ENCODE measurements around the gene GPX7.
"Not testable (repeated sequence)": the region's sequence is repeated elsewhere in the genome, so short reads cannot be mapped to it uniquely, and the experiment has no call there.

Gene GPX7

GRCh38 chr1:52567943-52568342 lies 34.2 kb upstream of the GPX7 start:
- no peaks in the 10 kb centered on the region for H3K4me1 ChIP-seq (ENCODE audit: control insufficient read depth, insufficient read depth, low read length)
- no peak overlapping the region for H3K4me3 ChIP-seq (ENCODE audit: low read length in 2 of 2)
- no peaks in the 10 kb centered on the region for H3K36me3 ChIP-seq (ENCODE audit: control insufficient read depth in 2 of 2, insufficient read depth in 2 of 2, low read length in 2 of 2)
- no peaks in the 10 kb centered on the region for H3K27me3 ChIP-seq (ENCODE audit: control insufficient read depth in 1 of 2, insufficient read depth in 2 of 2, low read length in 2 of 2)
- no peak overlapping the region for H3K9ac ChIP-seq (ENCODE audit: low read length in 2 of 2)
- H3K27ac ChIP-seq (ENCODE audit: low read length), result no peak overlapping the region
- peaks cover 0 to 4% of the 10 kb centered on the region in 2 donors for H3K9me3 ChIP-seq (ENCODE audit: control insufficient read depth in 2 of 2, low read length in 2 of 2)

GRCh38 chr1:52569449-52570210 lies 32.5 kb upstream of the GPX7 start:
- H3K27ac ChIP-seq (ENCODE audit: low read length), result no peak overlapping the region
- no peaks in the 10 kb centered on the region for H3K4me1 ChIP-seq (ENCODE audit: control insufficient read depth, insufficient read depth, low read length)
- H3K9ac ChIP-seq (ENCODE audit: low read length in 2 of 2), result no peak overlapping the region
- peaks cover 0 to 4% of the 10 kb centered on the region in 2 donors for H3K9me3 ChIP-seq (ENCODE audit: control insufficient read depth in 2 of 2, low read length in 2 of 2)
- H3K27me3 ChIP-seq (ENCODE audit: control insufficient read depth in 1 of 2, insufficient read depth in 2 of 2, low read length in 2 of 2), result no peaks in the 10 kb centered on the region
- H3K4me3 ChIP-seq (ENCODE audit: low read length in 2 of 2), result no peak overlapping the region
- H3K36me3 ChIP-seq (ENCODE audit: control insufficient read depth in 2 of 2, insufficient read depth in 2 of 2, low read length in 2 of 2), result no peaks in the 10 kb centered on the region

GRCh38 chr1:52571783-52572182 lies 30.4 kb upstream of the GPX7 start:
- H3K9me3 ChIP-seq (ENCODE audit: control insufficient read depth in 2 of 2, low read length in 2 of 2), result peaks cover 0 to 4% of the 10 kb centered on the region in 2 donors
- H3K9ac ChIP-seq (ENCODE audit: low read length in 2 of 2), result no peak overlapping the region
- no peak overlapping the region for H3K4me3 ChIP-seq (ENCODE audit: low read length in 2 of 2)
- no peaks in the 10 kb centered on the region for H3K36me3 ChIP-seq (ENCODE audit: control insufficient read depth in 2 of 2, insufficient read depth in 2 of 2, low read length in 2 of 2)
- H3K27me3 ChIP-seq (ENCODE audit: control insufficient read depth in 1 of 2, insufficient read depth in 2 of 2, low read length in 2 of 2), result no peaks in the 10 kb centered on the region
- no peaks in the 10 kb centered on the region for H3K4me1 ChIP-seq (ENCODE audit: control insufficient read depth, insufficient read depth, low read length)
- H3K27ac ChIP-seq (ENCODE audit: low read length), result no peak overlapping the region

- no peaks in the 10 kb centered on the region for H3K4me1 ChIP-seq (ENCODE audit: control insufficient read depth, insufficient read depth, low read length)
- no peaks in the 10 kb centered on the region for H3K27me3 ChIP-seq (ENCODE audit: control insufficient read depth in 1 of 2, insufficient read depth in 2 of 2, low read length in 2 of 2)
- H3K27ac ChIP-seq (ENCODE audit: low read length), result no peak overlapping the region
- H3K9me3 ChIP-seq (ENCODE audit: control insufficient read depth in 2 of 2, low read length in 2 of 2), result peaks cover 0 to 4% of the 10 kb centered on the region in 2 donors
- H3K4me3 ChIP-seq (ENCODE audit: low read length in 2 of 2), result no peak overlapping the region
- H3K36me3 ChIP-seq (ENCODE audit: control insufficient read depth in 2 of 2, insufficient read depth in 2 of 2, low read length in 2 of 2), result no peaks in the 10 kb centered on the region
- H3K9ac ChIP-seq (ENCODE audit: low read length in 2 of 2), result no peak overlapping the region
Observed at GRCh38 chr1:52572387-52572786, 29.8 kb upstream of the GPX7 start.

GRCh38 chr1:52574594-52574993 lies 27.6 kb upstream of the GPX7 start:
- Histone ChIP-seq H3K36me3 (ENCODE audit: control insufficient read depth in 2 of 2, insufficient read depth in 2 of 2, low read length in 2 of 2) (no peaks in the 10 kb centered on the region), H3K27me3 (ENCODE audit: control insufficient read depth in 1 of 2, insufficient read depth in 2 of 2, low read length in 2 of 2) (no peaks in the 10 kb centered on the region), H3K9me3 (ENCODE audit: control insufficient read depth in 2 of 2, low read length in 2 of 2) (peaks cover 0 to 4% of the 10 kb centered on the region in 2 donors), H3K27ac (ENCODE audit: low read length) (no peak overlapping the region), H3K9ac (ENCODE audit: low read length in 2 of 2) (no peak overlapping the region), H3K4me3 (ENCODE audit: low read length in 2 of 2) (no peak overlapping the region), H3K4me1 (ENCODE audit: control insufficient read depth, insufficient read depth, low read length) (no peaks in the 10 kb centered on the region)

- Histone ChIP-seq H3K27ac (ENCODE audit: low read length) (no peak overlapping the region), H3K4me3 (ENCODE audit: low read length in 2 of 2) (no peak overlapping the region), H3K27me3 (ENCODE audit: control insufficient read depth in 1 of 2, insufficient read depth in 2 of 2, low read length in 2 of 2) (no peaks in the 10 kb centered on the region), H3K4me1 (ENCODE audit: control insufficient read depth, insufficient read depth, low read length) (no peaks in the 10 kb centered on the region), H3K36me3 (ENCODE audit: control insufficient read depth in 2 of 2, insufficient read depth in 2 of 2, low read length in 2 of 2) (no peaks in the 10 kb centered on the region), H3K9ac (ENCODE audit: low read length in 2 of 2) (no peak overlapping the region), H3K9me3 (ENCODE audit: control insufficient read depth in 2 of 2, low read length in 2 of 2) (peaks cover 0 to 4% of the 10 kb centered on the region in 2 donors)
Observed at GRCh38 chr1:52576074-52576473, 26.1 kb upstream of the GPX7 start.

GRCh38 chr1:52578066-52578465 lies 24.1 kb upstream of the GPX7 start:
- not testable (repeated sequence) for H3K27me3 ChIP-seq (ENCODE audit: control insufficient read depth in 1 of 2, insufficient read depth in 2 of 2, low read length in 2 of 2); H3K27ac ChIP-seq (ENCODE audit: low read length); H3K9ac ChIP-seq (ENCODE audit: low read length in 2 of 2); H3K9me3 ChIP-seq (ENCODE audit: control insufficient read depth in 2 of 2, low read length in 2 of 2); H3K4me3 ChIP-seq (ENCODE audit: low read length in 2 of 2); H3K4me1 ChIP-seq (ENCODE audit: control insufficient read depth, insufficient read depth, low read length); H3K36me3 ChIP-seq (ENCODE audit: control insufficient read depth in 2 of 2, insufficient read depth in 2 of 2, low read length in 2 of 2)

- Histone ChIP-seq H3K9me3 (ENCODE audit: control insufficient read depth in 2 of 2, low read length in 2 of 2) (no peaks in the 10 kb centered on the region), H3K4me1 (ENCODE audit: control insufficient read depth, insufficient read depth, low read length) (no peaks in the 10 kb centered on the region), H3K27ac (ENCODE audit: low read length) (no peak overlapping the region), H3K9ac (ENCODE audit: low read length in 2 of 2) (no peak overlapping the region), H3K4me3 (ENCODE audit: low read length in 2 of 2) (no peak overlapping the region), H3K36me3 (ENCODE audit: control insufficient read depth in 2 of 2, insufficient read depth in 2 of 2, low read length in 2 of 2) (no peaks in the 10 kb centered on the region), H3K27me3 (ENCODE audit: control insufficient read depth in 1 of 2, insufficient read depth in 2 of 2, low read length in 2 of 2) (peaks cover 0 to 2% of the 10 kb centered on the region in 2 donors)
Observed at GRCh38 chr1:52579415-52579814, 22.8 kb upstream of the GPX7 start.

- no peaks in the 10 kb centered on the region for H3K4me1 ChIP-seq (ENCODE audit: control insufficient read depth, insufficient read depth, low read length)
- H3K9me3 ChIP-seq (ENCODE audit: control insufficient read depth in 2 of 2, low read length in 2 of 2), result no peaks in the 10 kb centered on the region
- no peak overlapping the region for H3K27ac ChIP-seq (ENCODE audit: low read length)
- H3K27me3 ChIP-seq (ENCODE audit: control insufficient read depth in 1 of 2, insufficient read depth in 2 of 2, low read length in 2 of 2), result peaks cover 0 to 2% of the 10 kb centered on the region in 2 donors
- H3K9ac ChIP-seq (ENCODE audit: low read length in 2 of 2), result no peak overlapping the region
- H3K4me3 ChIP-seq (ENCODE audit: low read length in 2 of 2), result no peak overlapping the region
- H3K36me3 ChIP-seq (ENCODE audit: control insufficient read depth in 2 of 2, insufficient read depth in 2 of 2, low read length in 2 of 2), result no peaks in the 10 kb centered on the region
Observed at GRCh38 chr1:52580283-52580682, 21.9 kb upstream of the GPX7 start.

- no peak overlapping the region for H3K27ac ChIP-seq (ENCODE audit: low read length)
- H3K9me3 ChIP-seq (ENCODE audit: control insufficient read depth in 2 of 2, low read length in 2 of 2), result no peaks in the 10 kb centered on the region
- H3K27me3 ChIP-seq (ENCODE audit: control insufficient read depth in 1 of 2, insufficient read depth in 2 of 2, low read length in 2 of 2), result peaks cover 0 to 2% of the 10 kb centered on the region in 2 donors
- no peaks in the 10 kb centered on the region for H3K36me3 ChIP-seq (ENCODE audit: control insufficient read depth in 2 of 2, insufficient read depth in 2 of 2, low read length in 2 of 2)
- H3K4me1 ChIP-seq (ENCODE audit: control insufficient read depth, insufficient read depth, low read length), result no peaks in the 10 kb centered on the region
- H3K4me3 ChIP-seq (ENCODE audit: low read length in 2 of 2), result no peak overlapping the region
- H3K9ac ChIP-seq (ENCODE audit: low read length in 2 of 2), result no peak overlapping the region
Observed at GRCh38 chr1:52582116-52582696, 20.0 kb upstream of the GPX7 start.

- Histone ChIP-seq H3K9ac (ENCODE audit: low read length in 2 of 2) (no peak overlapping the region), H3K27me3 (ENCODE audit: control insufficient read depth in 1 of 2, insufficient read depth in 2 of 2, low read length in 2 of 2) (peaks cover 0 to 2% of the 10 kb centered on the region in 2 donors), H3K4me3 (ENCODE audit: low read length in 2 of 2) (no peak overlapping the region), H3K27ac (ENCODE audit: low read length) (no peak overlapping the region), H3K36me3 (ENCODE audit: control insufficient read depth in 2 of 2, insufficient read depth in 2 of 2, low read length in 2 of 2) (no peaks in the 10 kb centered on the region), H3K4me1 (ENCODE audit: control insufficient read depth, insufficient read depth, low read length) (no peaks in the 10 kb centered on the region), H3K9me3 (ENCODE audit: control insufficient read depth in 2 of 2, low read length in 2 of 2) (no peaks in the 10 kb centered on the region)
Observed at GRCh38 chr1:52585474-52585873, 16.7 kb upstream of the GPX7 start.
